Glomerular visceral epithelial cell (primary cell): ENCODE data around the gene C19orf33.

Experiments used
- DNase-seq: peaks from one replicate; pipeline ENCODE4 v3.0.0-alpha.2; 2016; ENCODE audit errors: extremely low spot score

C19orf33 gene

GRCh38 chr19:38280030-38280921 is 23.8 kb upstream of the C19orf33 start:
- no peak for DNase-seq

DNA sequence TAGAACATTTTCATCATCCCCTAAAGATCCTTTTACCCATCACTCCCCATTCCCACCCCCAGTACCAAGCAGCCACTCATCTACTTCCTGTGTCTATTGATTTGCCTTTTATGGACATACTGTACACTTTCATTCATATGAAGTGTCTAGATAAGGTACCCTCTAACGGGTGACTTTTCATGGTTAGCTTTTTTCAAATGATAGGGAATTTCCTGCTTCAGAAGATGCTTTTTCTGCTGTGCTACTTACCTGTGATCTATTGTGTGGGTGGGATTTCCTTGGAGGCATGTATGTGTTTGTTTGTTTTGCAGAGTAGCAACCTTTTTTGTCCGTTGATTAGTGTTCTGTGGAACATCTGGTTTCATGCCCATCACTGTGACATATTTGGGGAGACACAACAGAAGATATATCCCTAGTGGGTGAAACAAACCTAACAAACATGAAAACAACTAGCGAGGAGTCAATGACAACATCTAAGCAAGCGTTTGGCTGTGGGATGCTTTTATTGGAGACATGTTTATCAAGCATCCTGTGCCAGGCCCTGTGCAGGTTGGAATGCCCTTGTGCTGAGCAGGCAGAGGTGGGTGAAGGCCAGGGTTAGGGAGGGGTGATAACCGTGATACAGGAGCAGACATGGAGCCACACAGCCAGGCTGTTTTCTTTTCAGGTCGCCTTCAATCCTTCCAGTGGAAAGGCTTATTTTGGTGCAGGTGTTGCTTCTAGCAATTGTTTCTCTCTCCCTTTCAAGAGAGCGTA is 22.1 kb upstream of the C19orf33 start:
- DNase-seq, result no peak

DNA sequence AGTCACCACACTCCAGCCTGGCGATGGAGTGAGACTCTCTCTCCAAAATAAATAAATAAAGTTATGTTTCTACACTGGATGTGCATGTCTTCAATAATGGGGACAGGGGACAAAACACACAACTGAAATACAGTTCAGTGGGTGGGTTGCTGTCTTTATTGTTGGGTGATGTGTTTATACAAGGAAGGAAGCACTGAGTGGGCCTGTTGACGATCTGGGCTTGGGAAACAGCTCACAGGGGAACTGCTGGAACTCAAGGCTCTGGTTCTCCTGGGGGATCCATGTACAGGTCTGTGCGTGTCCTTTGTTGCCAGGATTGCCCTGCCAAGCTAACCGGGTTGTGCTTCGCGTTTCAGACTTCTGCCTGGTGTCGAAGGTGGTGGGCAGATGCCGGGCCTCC is 20.8 kb upstream of the C19orf33 start:
- DNase-seq, result no peak

GRCh38 chr19:38284422-38284821 is 19.6 kb upstream of the C19orf33 start:
- no peak for DNase-seq

GRCh38 chr19:38285567-38285966 is 18.5 kb upstream of the C19orf33 start:
- no peak for DNase-seq

DNA sequence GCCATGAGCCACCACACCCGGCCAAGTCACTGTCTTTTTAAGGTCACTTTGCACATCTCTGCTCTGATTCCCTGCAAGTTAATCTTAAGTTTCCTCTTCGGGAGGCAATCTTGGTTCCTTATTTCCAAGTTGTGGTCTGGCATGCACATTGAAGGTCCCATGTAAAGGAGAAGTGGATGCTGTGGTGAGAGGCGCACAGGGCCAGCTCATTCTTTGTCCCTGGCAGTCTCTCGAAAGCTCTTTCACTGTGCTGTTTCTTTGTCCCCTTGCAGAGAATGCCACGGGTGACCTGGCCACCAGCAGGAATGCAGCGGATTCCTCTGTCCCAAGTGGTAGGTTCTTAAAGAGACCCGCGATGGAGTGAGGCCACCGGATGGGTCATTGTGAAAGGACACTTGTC is 16.4 kb upstream of the C19orf33 start:
- DNase-seq, result no peak

- DNase-seq, result no peak
Measured at GRCh38 chr19:38288123-38288855, 15.8 kb upstream of the C19orf33 start.

GRCh38 chr19:38289955-38290354 is 14.1 kb upstream of the C19orf33 start:
- DNase-seq, result no peak

DNA sequence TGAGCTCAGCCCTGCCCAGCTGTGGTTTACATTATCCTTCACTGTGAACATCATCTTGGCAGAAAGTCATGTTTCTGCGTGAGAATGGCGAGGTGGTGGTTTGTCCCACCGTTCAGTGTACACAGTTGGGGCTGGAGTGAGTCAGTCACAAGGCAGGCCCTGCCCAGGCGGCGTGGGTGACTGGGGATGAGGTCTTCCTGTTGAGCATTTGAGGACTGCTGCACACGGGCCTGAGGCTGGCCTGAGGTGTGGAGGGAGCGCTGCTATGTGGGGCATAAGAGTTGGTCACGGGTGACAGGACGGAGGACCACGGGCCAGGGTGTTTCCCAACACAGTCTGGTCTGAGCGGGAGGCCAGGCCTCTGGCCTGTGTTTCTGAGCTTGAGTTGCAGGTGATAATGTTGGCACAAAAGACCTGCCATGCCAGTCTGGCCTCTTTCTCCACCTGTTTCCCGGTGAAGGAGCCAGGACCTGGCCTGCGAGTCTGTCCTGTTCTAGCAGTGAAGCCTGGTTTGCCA is 13.4 kb upstream of the C19orf33 start:
- peak; percentile 99 for DNase-seq

DNA sequence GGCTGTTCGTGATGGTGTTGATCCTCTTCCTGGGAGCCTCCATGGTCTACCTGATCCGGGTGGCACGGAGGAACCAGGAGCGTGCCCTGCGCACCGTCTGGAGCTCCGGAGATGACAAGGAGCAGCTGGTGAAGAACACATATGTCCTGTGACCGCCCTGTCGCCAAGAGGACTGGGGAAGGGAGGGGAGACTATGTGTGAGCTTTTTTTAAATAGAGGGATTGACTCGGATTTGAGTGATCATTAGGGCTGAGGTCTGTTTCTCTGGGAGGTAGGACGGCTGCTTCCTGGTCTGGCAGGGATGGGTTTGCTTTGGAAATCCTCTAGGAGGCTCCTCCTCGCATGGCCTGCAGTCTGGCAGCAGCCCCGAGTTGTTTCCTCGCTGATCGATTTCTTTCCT is 12.2 kb upstream of the C19orf33 start:
- no peak for DNase-seq

GRCh38 chr19:38293281-38293680 is 10.8 kb upstream of the C19orf33 start:
- DNase-seq, result no peak

- no peak for DNase-seq
Measured at GRCh38 chr19:38294090-38294489, 10.0 kb upstream of the C19orf33 start.

- DNase-seq, result peak; percentile 97
Measured at GRCh38 chr19:38298821-38299680, 5.0 kb upstream of the C19orf33 start.

GRCh38 chr19:38304352-38304865 is 358 bp downstream of the C19orf33 start:
- no peak for DNase-seq

- peak; percentile 98 for DNase-seq
Measured at GRCh38 chr19:38304866-38305429, 897 bp downstream of the C19orf33 start.

DNA sequence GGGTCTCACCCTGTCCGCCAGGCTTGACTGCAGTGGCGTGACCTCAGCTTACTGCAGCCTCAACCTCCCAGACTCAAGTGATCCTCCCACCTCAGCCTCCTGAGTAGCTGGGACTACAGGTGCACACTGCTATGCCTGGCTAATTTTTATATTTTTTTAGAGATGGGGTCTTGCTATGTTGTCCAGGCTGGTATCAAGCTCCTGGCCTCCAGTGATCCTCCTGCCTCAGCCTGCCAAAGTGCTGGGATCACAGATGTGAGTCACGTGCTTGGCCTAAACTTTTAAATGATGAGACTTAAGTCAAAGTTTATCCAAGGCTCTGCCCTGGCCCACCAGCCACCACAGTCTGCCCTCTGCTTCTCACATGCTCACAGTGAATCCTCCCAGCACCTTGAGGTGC is 2.2 kb downstream of the C19orf33 start:
- DNase-seq, result no peak

DNA sequence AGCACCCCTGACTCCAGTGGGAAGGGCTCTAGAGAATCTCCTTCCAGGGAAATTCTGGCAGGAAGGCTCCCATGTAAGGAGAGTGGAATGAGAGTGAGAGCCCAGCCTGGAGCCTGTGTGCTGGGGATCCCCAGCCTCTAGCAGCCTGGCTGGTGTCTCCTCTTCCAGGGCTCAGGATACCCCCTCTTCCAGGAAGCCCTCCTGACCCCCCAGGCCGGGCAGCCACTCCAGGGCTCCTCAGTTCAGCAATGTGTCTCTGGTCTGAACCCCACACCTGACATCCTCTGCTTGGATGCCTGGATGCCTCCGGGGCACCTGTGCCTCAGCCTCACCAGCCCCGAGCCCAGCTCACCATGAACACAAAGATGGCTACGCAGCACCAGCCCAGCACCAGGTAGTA is 3.0 kb downstream of the C19orf33 start:
- no peak for DNase-seq

DNA sequence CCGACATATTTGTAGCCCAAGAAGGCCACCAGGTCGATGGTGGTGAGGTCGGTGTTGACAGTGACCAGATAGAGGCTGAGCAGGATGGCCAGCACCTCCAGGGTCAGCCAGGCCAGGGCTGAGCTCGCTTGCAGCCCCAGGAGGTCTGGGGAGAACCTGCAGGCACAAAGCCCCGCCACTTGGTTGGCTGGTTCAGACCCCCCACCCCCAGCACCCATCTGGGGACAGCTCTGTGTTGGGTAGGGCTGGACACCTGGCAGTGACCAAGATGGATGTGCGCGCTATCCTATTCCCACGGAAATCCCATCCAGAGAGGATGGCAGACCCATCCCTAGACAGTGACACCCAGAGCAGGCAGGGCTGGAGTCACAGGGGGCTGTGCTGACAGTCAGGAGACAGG is 3.5 kb downstream of the C19orf33 start:
- no peak for DNase-seq

DNA sequence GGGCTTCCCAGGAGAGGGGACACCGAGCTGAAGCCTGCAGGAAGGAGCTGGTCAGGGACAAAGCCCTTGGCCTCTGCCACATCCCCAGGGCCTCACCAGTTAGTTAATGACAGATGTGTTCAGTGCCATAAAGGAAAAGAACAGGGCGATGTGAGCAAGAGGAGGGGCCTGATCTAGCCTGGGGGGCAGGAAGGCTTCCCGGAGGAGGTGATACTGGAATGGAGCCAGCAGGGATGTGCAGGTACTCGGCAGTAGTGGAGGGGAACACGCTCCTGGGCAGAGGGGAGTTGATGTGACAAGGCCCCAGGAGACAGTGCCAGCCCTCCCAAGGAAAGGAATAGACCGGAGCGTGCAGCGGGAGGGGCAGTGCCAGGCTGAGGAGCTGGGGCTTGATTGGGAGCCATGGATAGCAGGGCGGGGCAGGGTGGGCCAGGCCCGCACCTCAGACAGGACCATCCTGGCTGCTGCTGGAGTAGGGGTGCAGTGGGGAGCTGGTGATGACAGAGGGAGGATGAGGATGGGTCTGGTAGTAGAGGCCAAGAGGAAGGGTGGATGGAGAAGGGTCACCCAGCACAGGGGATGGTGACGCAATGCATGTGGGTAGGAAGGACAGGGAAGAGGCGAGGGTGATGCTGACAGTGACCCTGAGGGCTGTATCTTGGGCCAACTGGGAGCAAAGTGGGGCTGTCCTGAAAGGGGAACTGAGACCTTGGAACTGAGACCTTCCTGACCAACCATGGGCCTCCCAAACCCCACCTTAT is 4.1 kb downstream of the C19orf33 start:
- no peak for DNase-seq
